MM.1S (cell line): ENCODE data around the gene LRRTM1.

Experiments used
- CTCF ChIP-seq: fragments of 300-600 bp; sonication (generic); IDR thresholded peaks from 2 replicates; pipeline ENCODE4 v1.5.1; 2016; ENCODE audit warnings: antibody characterized with exemption, low read length, mixed read lengths
- EZH2 ChIP-seq: fragments of 300-600 bp; sonication (generic); optimal IDR thresholded peaks from 2 replicates; pipeline ENCODE3; 2017; ENCODE audit warnings: low read depth, mild to moderate bottlenecking, antibody characterized with exemption, low read length, mixed read lengths

DNA sequence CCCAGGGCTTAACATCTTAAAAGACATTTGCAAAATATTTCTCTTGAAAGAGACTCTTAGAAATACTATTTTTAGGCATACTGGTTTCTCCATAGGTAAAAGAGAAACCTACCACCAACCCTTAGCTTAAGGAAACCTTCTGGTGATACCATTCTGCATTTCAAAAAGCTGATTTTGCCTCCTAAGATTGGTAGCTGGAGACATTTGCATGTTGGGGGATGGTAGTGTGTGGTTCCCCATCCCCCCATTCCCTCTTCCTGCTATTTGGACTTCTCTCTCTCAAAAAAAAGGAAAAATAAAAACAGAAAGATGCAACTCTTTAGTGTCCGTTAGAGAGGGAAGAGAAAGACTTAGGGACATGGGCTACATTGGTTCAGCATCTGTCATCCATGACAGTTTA, 4.2 kb downstream of the LRRTM1 start:
- no peak for TF ChIP-seq CTCF
- TF ChIP-seq EZH2, result no peak
